ENCODE data around the gene NEXMIF. TPM values are rescaled to one million over a fixed set of nuclear protein-coding genes. Genes with fewer than 3 reads are reported as not detected.

The NEXMIF gene
- total and polyA plus RNA-seq, 2 of the 8 experiments (the other 6 are each of a cell fraction or from before 2014, with no cell fraction given) = 0.18 to 0.73 TPM

DNA sequence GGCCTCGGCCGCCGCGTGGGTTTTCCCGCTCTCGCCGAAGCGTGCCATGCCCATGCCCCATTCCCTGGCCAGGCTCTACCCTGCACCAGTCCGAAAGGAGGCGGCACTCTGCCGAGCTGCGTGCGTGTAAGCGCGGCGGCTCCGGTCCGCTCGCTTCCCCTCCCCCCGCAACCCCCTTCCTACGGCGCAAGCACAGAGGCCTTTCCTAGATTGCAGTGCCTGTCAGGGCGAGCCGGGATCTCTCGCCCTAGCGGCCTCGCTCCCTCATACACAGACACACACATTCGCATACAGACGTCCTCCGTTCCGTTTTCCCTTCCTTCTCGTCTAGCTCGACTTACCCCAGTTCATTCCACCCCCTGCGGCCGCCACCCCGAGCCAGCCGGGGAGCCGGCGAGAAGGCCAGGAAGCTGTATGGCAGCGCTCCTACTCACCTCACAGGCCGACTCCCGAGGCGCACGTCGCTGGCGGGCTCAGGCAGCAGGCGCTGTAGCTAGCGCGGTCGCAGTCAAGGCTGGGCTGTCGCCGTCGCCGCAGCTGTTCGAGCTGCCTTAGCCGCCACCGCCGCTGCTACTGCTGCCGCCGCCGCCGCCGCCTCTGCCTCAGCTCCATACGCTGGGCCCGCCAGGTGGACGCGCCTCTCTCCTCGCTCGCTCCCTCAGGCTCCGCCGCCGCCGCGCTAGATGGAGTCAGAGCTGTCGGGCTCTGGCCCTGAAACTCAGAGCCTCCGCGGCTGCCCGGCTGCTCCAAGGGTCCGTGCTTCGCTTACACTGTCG is 615 bp downstream of the NEXMIF start (continued):
- TF ChIP-seq, protein P1, sequence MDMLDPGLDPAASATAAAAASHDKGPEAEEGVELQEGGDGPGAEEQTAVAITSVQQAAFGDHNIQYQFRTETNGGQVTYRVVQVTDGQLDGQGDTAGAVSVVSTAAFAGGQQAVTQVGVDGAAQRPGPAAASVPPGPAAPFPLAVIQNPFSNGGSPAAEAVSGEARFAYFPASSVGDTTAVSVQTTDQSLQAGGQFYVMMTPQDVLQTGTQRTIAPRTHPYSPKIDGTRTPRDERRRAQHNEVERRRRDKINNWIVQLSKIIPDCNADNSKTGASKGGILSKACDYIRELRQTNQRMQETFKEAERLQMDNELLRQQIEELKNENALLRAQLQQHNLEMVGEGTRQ (IDR thresholded peaks at IDR 0.05; ENCODE audit: low read length) = no peak
- peak; percentile 33; the same call in 1 of the 2 replicates for TF ChIP-seq RBBP5 (IDR thresholded peaks at IDR 0.05; ENCODE audit: borderline replicate concordance, low read depth, low read length)
- TF ChIP-seq RNF2 (IDR thresholded peaks at IDR 0.05; ENCODE audit: borderline replicate concordance, low read depth, low read length, missing control alignments, poor library complexity, severe bottlenecking) = peak; percentile 54
